NK-92 (cell line): ENCODE results near the gene SHCBP1.
"Not testable (repeated sequence)": the region's sequence is repeated elsewhere in the genome, so short reads cannot be mapped to it uniquely, and the experiment has no call there.

Experiments
- DNase-seq: peaks from one replicate; lab custom pipeline; 2025; ENCODE audit not compliant: unreplicated experiment; lab: John Stamatoyannopoulos, UW

Gene SHCBP1

GRCh38 chr16:46614006-46614405 is 7.2 kb downstream of the SHCBP1 start:
- DNase-seq, result no peak

- no peak for DNase-seq
These were observed 7.8 kb downstream of the SHCBP1 start for GRCh38 chr16:46613352-46613751.

- no peak for DNase-seq
These were observed 9.1 kb downstream of the SHCBP1 start for GRCh38 chr16:46612121-46612520.

- no peak for DNase-seq
These were observed 13.7 kb downstream of the SHCBP1 start for GRCh38 chr16:46607529-46607928.

- DNase-seq, result no peak
These were observed 14.9 kb downstream of the SHCBP1 start for GRCh38 chr16:46606231-46606630.

GRCh38 chr16:46591257-46591656 is 29.9 kb downstream of the SHCBP1 start:
- no peak for DNase-seq

GRCh38 chr16:46586011-46586577 is 35.1 kb downstream of the SHCBP1 start:
- DNase-seq, result no peak

GRCh38 chr16:46583036-46583435 is 38.1 kb downstream of the SHCBP1 start:
- no peak for DNase-seq

GRCh38 chr16:46582313-46582712 is 38.9 kb downstream of the SHCBP1 start:
- no peak for DNase-seq

- no peak for DNase-seq
These were observed 43.1 kb downstream of the SHCBP1 start for GRCh38 chr16:46577988-46578579.

- DNase-seq, result no peak
These were observed 47.4 kb downstream of the SHCBP1 start for GRCh38 chr16:46573834-46574159.

GRCh38 chr16:46573008-46573833 is 48.0 kb downstream of the SHCBP1 start:
- DNase-seq, result no peak

GRCh38 chr16:46569231-46569735 is 51.9 kb downstream of the SHCBP1 start:
- DNase-seq, result no peak

GRCh38 chr16:46568472-46569230 is 52.5 kb downstream of the SHCBP1 start:
- no peak for DNase-seq

GRCh38 chr16:46562979-46563378 is 58.2 kb downstream of the SHCBP1 start:
- no peak for DNase-seq

GRCh38 chr16:46558018-46558417 is 63.2 kb downstream of the SHCBP1 start:
- DNase-seq, result no peak

- no peak for DNase-seq
These were observed 65.2 kb downstream of the SHCBP1 start for GRCh38 chr16:46555951-46556350.

- not testable (repeated sequence) for DNase-seq
These were observed 66.7 kb downstream of the SHCBP1 start for GRCh38 chr16:46554435-46554834.

- no peak for DNase-seq
These were observed 71.7 kb downstream of the SHCBP1 start for GRCh38 chr16:46549477-46549876.
